HG02840 (cell line): Measurements from ENCODE around the gene ZNF81.
"Not testable (repeated sequence)": the region's sequence is repeated elsewhere in the genome, so short reads cannot be mapped to it uniquely, and the experiment has no call there.

Source experiments
- ATAC-seq: cut with Tn5 transposase; IDR thresholded peaks from one replicate; pipeline ENCODE4 v1.9.1; 2021; ENCODE audit warnings: mild to moderate bottlenecking, moderate library complexity, moderate number of reproducible peaks; ENCODE audit not compliant: unreplicated experiment, low FRiP score

Gene ZNF81

DNA sequence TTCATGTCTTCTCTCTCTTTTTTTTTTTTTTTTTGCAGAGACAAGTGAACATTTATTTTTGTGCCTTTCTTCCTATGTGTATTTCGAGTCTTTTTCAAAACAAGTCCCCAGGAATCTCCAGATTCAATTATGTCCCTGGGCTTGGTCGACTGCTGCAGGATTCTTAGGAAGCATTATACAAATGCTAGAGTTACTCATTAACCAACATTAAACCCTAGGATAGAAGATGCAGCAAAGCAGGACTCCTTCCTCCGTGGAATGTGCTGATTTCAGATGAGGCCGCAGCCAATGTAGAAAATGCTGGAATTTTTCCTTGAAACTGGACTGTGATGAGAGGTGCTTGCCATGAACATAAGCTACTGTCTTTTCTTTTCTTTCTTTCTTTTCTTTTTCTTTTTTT is 3.4 kb downstream of the ZNF81 start:
- ATAC-seq = no peak

DNA sequence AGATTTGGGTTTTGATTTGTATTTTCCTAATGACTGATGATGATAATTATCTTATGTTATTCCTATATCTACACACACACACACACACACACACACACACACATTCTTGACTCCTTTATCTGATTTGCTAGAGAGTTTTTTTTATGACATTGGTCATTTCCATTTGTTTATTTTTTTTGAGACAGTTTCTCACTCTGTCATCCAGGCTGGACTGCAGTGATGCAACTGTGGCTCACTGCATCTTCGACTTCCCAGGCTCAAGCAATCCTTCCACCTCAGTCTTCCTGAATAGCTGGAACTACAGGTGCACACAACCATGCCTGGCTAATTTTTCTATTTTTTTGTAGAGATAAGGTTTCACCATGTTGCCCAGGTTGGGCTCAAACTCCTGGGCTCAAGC is 6.7 kb downstream of the ZNF81 start:
- ATAC-seq = no peak

DNA sequence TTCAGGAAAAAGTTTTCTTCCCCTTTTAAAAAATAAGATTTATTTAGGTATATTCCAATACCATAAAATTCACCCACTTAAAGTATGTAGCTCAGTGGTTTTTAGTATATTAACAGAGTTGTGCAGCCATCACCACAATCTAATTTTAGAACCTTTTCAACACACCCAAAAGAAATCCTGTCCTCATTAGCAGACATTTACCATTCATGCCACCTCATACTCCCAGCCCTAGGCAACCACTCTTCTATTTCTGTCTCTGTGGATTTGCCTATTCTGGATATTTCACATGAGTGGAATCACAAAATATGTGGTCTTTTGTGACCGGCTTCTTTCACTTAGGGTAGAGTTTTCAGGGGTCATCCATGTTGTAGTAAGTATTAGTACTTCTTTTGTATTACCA is 7.4 kb downstream of the ZNF81 start:
- no peak for ATAC-seq

DNA sequence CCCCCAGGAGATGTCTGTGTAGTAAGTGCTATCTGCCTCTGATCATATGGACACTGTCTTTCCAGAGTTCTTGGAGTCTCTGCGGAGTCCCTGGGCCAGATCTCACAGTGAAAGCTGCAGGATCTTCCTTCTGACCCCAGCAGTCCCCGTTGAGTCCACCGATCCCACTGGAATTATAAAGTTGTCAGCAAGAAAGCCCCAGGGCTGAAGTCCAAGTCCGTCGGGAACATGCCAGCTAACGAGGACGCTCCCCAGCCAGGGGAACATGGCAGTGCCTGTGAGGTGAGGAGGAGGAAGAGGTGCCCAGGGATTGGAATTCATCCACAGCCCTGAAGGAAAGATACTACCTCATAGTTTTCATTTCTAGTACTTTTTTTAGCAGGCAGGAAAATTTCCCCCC is 9.3 kb downstream of the ZNF81 start:
- no peak for ATAC-seq

DNA sequence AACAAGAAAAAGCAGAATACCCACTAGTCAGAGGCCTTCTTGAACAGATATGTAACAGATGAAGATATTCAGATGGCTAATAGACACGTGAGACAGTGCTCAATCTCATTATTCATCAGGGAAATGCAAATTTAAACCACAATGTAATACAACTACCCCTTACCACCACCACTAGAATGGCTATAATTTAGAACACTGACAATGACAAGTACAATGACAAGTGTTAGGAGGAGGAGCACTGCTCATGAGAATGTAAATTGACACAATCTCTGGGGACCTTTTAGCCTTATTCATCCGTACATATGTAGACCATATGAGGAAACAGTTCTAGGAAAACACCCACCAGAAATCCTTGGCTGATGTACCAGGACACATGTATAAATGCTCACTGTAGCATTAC is 13.1 kb downstream of the ZNF81 start:
- no peak for ATAC-seq

DNA sequence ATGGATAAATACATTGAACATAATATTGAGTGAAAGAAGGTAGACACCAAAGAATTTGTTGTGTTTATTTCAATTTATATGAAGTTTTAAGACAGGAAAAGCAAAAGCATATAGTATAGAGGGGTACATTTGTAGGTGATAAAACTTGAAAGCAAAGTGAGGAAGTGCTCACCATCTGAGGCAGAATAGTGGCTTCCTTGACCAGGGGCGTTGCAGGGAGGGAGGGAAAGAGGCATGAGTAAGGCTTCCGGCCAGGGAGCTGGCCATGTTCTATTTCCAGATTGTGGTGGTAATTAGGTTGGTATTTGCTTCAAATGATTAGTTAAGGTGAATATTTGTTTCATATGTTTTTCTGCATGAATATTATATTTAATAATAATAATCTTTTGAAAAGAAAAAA is 13.7 kb downstream of the ZNF81 start:
- not testable (repeated sequence) for ATAC-seq

DNA sequence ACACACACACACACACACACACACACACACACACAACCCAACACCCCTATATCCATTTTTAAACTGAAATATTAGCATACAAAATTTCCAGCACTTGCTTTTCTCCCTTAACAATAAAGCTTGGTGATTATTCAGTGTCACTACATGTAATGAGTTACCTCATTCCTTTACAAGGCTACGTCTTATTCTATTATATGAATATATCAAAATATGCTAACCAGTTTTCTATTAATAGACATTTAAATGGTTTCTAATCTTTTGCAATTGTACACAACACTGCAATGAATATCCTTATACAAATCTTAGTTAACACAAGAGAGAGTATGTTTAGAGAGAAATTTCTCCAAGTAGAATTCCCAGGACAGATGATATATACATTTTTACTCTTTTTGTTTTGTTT is 14.2 kb downstream of the ZNF81 start:
- no peak for ATAC-seq

DNA sequence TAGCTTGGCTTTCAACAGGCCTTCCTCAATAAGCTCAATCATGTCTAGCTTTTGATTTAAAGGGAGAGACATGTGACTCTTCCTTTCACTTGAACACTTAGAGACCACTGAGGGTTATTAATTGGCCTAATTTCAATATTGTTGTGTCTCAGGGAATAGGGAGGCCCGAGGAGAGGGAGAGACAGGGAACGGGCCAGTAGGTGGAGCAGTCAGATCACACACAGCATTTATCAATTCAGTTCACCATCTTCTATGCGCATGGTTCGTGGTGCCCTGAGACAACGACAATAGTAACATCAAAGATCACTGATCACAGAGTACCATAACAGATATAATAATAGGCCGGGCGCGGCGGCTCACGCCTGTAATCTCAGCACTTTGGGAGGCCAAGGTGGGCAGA is 17.8 kb downstream of the ZNF81 start:
- ATAC-seq = no peak

DNA sequence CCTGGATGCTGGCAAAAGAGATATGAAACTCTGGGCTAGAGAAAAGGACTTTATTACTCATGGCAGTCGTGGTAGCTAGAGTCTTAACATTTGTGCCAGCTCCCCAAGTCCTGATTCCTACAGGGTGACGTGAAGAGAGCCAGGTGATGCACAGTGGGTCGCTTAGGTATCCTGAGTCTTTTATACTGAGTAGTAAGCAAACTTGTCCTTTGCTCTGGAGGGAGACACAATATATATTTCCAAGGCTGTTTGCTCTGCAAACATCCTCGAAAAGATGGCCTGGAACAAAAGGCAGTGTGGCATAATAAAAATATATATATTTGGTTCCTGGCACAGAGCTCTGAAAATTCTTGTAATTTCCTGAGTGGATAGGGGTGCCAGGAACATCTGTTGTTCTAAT is 23.0 kb downstream of the ZNF81 start:
- no peak for ATAC-seq

DNA sequence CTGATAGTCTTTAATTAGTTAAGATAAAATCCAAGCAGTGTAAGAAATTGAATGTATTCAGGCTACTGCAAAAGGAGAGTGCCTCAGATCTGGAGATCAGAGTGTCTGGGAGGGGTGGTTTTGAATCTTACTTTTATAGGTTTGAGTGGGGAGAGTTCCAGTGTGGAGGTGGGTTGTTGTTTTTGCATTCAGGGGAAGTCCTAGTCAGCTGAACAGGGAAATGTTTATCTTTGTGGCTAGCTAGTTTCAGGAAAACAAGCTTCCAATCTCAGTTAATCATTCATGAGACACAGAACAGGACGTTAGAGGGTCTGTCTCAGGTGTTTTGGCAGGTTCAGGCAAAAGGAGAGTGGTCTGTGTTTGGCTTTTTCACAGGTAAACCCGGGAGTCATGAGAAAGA is 26.0 kb downstream of the ZNF81 start:
- ATAC-seq = no peak

DNA sequence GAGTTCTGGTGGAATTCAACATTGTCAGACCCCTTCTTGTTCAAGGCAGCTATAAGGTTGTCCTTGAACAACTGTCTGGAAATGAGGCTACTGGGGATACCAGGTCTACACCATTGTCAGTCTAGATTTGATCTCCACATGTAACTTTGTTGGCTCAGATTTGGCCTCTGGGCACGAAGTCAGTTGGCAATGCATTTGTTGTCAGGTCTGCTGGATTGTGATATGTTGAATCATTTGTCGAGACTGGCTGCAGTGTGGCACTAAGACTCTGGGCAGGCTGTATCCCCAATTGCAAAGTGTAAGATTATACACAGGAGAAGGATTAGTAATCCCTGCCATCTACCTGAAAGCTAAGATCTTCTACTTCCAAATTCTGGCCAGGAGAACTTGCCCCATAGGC is 26.5 kb downstream of the ZNF81 start:
- no peak for ATAC-seq

DNA sequence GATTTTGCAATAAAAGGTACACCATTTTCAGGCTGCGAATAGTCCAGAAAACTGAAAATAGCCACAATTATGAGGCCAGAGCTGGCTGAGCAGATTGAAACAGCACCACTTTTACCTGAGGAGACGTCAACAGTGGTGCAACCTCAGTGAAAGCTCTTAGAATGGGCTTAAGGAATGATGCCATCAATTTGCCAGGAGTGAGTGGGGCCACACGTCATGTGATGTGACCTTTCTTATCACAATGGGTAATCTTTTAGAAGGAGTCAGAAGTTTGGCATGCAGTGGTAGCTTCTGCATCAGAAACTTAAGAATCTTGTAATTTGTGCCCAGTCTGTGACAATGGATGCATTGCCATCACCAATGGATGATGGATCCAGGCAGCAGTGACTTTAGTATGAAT is 27.6 kb downstream of the ZNF81 start:
- no peak for ATAC-seq

DNA sequence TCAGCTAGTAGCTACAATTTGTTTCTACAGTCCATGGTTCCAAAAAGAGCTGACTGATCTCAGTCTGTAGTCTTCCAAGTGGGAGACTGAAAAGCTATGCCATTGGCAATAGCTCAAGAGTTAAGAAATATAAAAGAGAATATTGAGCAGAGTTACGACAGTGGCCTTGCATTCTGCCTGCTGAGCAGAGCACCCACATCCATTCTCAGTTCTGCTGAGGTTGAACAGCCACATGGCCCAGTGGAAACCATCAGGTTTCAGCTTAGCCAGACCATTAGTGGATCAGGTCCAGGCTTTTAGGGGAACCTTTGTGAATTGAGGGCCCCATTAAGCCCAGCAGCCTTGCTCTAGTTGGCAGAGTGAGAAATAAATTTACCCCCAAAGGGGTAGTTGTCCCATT is 28.1 kb downstream of the ZNF81 start:
- no peak for ATAC-seq

DNA sequence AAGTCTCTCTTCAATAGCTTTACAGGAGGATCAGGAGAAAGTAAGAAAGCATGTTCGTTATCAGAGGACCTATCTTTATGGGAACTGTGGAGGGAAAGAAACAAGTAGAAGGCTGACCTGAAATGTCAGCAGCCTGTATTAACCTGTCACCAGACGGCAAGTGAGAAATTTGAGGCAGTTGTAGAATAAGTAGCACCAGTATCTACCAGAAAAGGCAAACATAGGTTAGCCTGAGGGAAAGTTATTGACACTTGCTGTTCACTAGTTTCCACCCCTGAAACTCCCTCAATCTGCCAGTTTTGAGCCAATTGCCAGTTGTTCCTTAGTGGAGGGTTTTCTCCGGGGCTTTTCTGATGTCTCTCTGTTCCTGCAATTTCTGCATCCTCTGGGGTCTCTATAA is 36.4 kb downstream of the ZNF81 start:
- ATAC-seq = no peak

DNA sequence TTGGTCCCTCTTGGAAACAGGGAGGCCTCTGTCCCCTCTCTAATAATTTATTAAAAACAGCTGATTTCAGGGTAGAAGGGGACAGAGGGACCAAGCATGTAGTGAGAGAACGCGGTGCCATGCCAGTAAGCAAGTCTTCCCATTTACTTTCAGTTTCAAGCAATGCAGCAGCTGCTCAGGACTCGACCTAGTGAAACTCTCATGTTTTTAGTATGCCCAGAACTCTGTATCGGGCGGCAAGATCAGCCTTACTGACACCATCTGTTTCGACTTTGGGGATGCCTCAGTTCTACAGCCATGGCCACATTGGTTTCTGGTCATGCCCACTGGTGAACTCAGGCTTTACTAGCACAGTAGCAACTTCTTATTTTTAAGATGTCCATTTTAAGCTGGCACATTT is 40.6 kb downstream of the ZNF81 start:
- no peak for ATAC-seq

DNA sequence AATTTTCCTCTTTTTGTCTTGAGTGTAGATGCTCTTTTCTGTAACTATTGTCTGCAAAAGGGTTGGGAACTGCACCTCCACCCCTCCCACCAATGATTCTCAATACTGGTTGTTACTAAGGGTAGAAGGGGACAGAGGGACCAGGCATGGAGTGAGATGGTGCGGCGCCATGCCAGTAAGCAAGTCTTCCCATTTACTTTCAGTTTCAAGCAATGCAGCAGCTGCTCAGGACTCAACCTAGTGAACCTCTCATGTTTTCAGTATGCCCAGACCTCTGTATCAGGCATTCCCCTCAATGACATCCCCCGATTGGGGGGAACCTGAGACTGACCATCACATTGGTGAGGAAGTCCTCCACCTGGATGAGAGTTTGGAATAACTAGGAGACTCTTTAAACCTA is 41.5 kb downstream of the ZNF81 start:
- ATAC-seq = no peak

DNA sequence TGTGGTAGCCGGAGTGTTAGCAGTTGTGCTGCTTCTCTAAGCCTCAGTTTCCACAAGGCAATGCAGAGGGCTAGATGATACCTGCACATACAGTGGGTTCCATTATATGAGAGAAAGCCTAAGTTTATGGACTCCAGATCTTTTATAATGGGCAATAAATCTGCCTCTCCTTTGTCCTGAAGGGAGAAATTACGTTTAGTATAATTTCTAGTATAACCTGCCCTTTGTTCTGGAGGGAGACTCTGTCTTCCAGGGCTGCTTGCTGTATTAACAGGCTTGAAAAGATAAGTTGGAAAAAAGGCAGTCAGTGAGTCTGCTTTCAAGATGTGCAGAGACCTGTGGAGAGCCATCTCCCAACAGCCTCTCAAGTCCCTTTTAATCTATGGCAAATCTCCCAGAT is 42.8 kb downstream of the ZNF81 start:
- ATAC-seq = no peak

DNA sequence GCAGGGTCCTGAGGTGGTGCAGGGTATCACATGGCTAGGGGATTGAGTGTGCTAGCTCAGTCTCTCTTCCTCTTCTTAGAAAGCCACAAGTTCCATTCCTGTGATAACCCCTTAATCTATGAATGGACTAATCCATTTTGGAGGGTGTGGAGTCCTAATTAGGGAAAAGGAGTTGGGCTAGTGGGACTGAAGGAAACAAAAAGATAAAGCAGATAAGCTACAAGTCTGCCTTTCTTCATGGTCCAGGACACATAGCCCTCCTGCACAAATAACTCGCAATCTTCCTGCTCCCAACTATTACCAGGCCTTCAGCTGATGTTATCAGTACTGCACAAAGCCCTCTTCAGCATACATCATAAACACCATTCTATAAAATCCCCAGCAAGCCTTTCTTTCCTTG is 44.2 kb downstream of the ZNF81 start:
- no peak for ATAC-seq

DNA sequence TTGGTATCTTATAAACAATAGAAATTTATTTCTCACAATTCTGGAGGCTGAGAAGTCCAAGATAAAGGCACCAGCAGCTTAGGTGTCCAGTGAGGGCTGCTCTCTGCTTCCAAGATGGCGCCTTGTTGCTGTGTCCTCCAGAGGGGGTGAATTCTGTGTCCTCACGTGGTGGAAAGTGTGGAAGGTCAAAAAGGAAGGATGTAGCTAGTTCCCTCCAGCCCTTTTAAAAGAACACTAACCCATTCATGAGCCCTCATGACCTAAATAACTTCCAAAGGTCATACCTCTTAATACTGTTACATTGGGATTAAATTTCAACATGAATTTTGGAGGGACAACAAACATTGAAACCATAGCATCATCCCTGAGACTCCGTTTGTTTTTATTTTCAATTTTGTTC is 48.8 kb downstream of the ZNF81 start:
- no peak for ATAC-seq

DNA sequence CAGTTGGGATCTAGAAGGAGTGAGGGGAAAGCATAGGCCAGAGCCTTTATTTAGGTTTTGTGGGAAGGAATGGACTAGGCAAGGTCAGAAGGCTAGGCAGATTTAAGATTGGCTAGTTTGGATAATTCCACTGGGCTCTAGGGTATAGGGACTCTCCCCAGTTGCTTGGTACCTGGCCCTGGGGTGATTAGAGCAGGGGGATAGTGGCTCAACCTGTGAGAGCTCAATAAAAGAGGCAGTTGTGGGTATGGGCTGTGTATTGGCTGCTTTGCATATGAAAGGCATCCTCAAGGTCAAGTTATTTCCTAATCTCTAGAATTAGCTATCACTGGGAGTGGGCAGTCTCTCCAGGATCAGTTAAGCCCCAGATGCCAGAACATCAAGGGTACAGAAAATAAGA is 61.3 kb downstream of the ZNF81 start:
- ATAC-seq = no peak

DNA sequence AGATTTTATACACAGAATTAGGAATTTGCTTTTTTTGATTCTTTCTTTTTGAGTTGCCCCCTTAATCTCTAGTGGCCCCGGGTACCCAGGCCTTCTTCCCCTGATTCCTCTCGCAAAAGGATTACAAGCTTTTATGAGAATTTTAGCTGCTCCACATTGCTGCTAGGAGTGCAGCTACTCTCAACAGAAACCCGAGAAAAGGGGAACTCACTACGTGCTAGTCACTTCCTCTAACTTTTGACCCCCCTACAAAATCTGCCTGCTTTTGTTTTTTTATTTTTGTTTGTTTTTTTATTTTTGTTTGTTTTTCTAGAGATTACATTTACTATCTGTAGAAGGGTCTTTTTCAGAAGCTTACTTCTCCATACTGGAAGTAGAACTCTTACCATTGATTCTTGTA is 64.1 kb downstream of the ZNF81 start:
- no peak for ATAC-seq

DNA sequence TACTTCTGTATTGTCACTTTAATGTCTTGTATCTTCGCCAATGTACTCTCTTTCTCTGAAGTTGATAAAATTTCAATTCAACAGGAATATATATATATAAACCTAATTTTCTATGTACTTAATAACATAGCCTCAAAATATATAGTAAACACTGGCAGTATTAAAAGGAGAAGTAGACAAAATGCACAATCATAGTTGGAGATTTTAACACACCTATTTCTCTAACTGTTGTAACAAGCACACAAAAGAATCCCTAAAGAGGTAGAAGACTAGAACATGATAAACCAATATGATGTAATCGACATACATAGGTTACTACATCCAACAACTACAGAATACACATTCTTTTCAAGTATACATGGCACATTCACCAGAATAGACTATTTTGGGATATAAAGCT is 65.5 kb downstream of the ZNF81 start:
- no peak for ATAC-seq

DNA sequence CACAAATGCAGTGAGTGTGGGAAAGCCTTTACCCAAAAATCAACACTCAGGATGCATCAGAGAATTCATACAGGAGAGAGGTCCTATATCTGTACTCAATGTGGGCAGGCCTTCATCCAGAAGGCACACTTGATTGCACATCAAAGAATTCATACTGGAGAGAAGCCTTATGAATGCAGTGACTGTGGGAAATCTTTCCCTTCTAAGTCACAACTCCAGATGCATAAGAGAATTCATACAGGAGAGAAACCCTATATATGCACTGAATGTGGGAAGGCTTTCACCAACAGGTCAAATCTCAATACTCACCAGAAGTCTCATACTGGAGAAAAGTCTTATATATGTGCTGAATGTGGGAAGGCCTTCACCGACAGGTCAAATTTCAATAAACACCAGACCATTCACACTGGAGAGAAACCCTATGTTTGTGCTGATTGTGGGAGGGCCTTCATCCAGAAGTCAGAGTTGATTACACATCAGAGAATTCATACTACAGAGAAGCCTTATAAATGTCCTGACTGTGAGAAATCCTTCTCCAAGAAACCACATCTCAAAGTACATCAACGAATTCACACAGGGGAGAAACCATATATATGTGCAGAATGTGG is 79.3 kb downstream of the ZNF81 start:
- ATAC-seq = no peak
